Measurements from ENCODE around the gene APOL6. TPM values are rescaled to one million over a fixed set of nuclear protein-coding genes. Genes with fewer than 3 reads are reported as not detected.

APOL6 gene
- total and polyA plus RNA-seq, 2 of the 13 experiments (the other 11 are each of a cell fraction or from before 2014, with no cell fraction given): 5.2 to 7.5 TPM

- H2AFZ ChIP-seq (ENCODE audit: low read length): no peak overlapping the region
- peaks cover 0 to 1% of the 10 kb centered on the region in 2 experiments; a peak in 1 of 5 replicates for H3K27me3 ChIP-seq (ENCODE audit: control insufficient read depth in 1 of 2, insufficient read depth in 2 of 2, low read length in 2 of 2)
- intact Hi-C loops (cut with micrococcal nuclease; ENCODE audit: unreplicated experiment) (no loop called here), in situ Hi-C loops (cut with HindIII; ENCODE audit: extremely low pct_ligation_motif_present, low pct_unique_long_range_greater_than_20kb) (no loop called here)
- BruUV-seq (replicated peaks): no TSS peak
- peaks cover 14% of the 10 kb centered on the region for H3K4me1 ChIP-seq (ENCODE audit: insufficient read depth, low read length)
- no peak for DNase-seq (ENCODE audit: low spot score)
- CTCF ChIA-PET (ENCODE audit: low intra/inter-chr PET ratio, low total read pairs): no interaction called here
- WGBS (ENCODE audit: low lambda C conversion rate): 93% methylated on average over 11 of the region's 11 CpGs
- no peak overlapping the region for H3K27ac ChIP-seq (ENCODE audit: extremely low read length, insufficient read depth, low read length)
- no peak for TF ChIP-seq CEBPG (CRISPR knock-in tag; IDR thresholded peaks at IDR 0.05)
- TF ChIP-seq XRCC5 (optimal IDR thresholded peaks at IDR 0.05; ENCODE audit: low read length): no peak
- no peak for TF ChIP-seq MAZ (IDR thresholded peaks at IDR 0.05; ENCODE audit: borderline replicate concordance, low read depth, low read length)
- no peak for TF ChIP-seq MAZ (CRISPR knock-in tag; IDR thresholded peaks at IDR 0.05; ENCODE audit: low read depth)
- no peak for TF ChIP-seq MBNL3 (CRISPR knock-in tag; conservative IDR thresholded peaks at IDR 0.05)
- TF ChIP-seq JARID2 (CRISPR knock-in tag; IDR thresholded peaks at IDR 0.05; ENCODE audit: insufficient replicate concordance): no peak
- no peak for TF ChIP-seq ZNF317 (CRISPR knock-in tag; IDR thresholded peaks at IDR 0.05)
- no peak for TF ChIP-seq CENPX (CRISPR knock-in tag; IDR thresholded peaks at IDR 0.05)
- TF ChIP-seq SKI (IDR thresholded peaks at IDR 0.05; ENCODE audit: partially characterized antibody): no peak
- no peak for TF ChIP-seq SP1 (IDR thresholded peaks at IDR 0.05)
- TF ChIP-seq SP1 (CRISPR knock-in tag; IDR thresholded peaks at IDR 0.05): no peak
- no peak for TF ChIP-seq HNRNPLL (IDR thresholded peaks at IDR 0.05; ENCODE audit: low read depth, low read length, poor library complexity, severe bottlenecking)
- no peak for TF ChIP-seq HMGA1 (CRISPR knock-in tag; conservative IDR thresholded peaks at IDR 0.05)
- no peak for TF ChIP-seq EEA1 (CRISPR knock-in tag; IDR thresholded peaks at IDR 0.05; ENCODE audit: borderline replicate concordance)
- TF ChIP-seq KMT2A (CRISPR knock-in tag; IDR thresholded peaks at IDR 0.05): no peak
- TF ChIP-seq ZNF879 (CRISPR knock-in tag; IDR thresholded peaks at IDR 0.05): no peak
- no peak for TF ChIP-seq LCORL (IDR thresholded peaks at IDR 0.05)
- TF ChIP-seq LCORL (CRISPR knock-in tag; IDR thresholded peaks at IDR 0.05): no peak
- no peaks in the 10 kb centered on the region for H3K79me2 ChIP-seq (ENCODE audit: insufficient read depth, low read length)
- FAIRE-seq: no peak
- no peak for ATAC-seq
- H3K4me2 ChIP-seq (ENCODE audit: low read depth, low read length): no peak overlapping the region
- H3K9me3 ChIP-seq (ENCODE audit: low read length): 0 out of 2 replicates have a peak, but pooled peaks cover 5% of the 10 kb centered on the region
- POLR2A ChIA-PET: no interaction called here
- H3K4me3 ChIP-seq (replicated peaks in 1 of 3; ENCODE audit: insufficient read depth in 1 of 3, low read depth in 2 of 3, low read length in 3 of 3): no peak overlapping the region
- H3K36me3 ChIP-seq (replicated peaks in 1 of 2; ENCODE audit: control insufficient read depth in 1 of 2, insufficient read depth in 2 of 2, low read length in 2 of 2): no peaks in the 10 kb centered on the region
- no peaks in the 10 kb centered on the region for H4K20me1 ChIP-seq (ENCODE audit: insufficient read depth, low read length)
- no peak overlapping the region for H3K9ac ChIP-seq (ENCODE audit: insufficient read depth, low read depth, low read length)
These were observed 37.5 kb downstream of the APOL6 start for GRCh38 chr22:35685731-35686130.
